OCI-LY1 (cell line): ENCODE results near the gene ZIC1.

Experiments used
- H2AFZ ChIP-seq: fragments of 200-600 bp; sonication (generic), shearing (Covaris generic); 2 replicates; pipeline ENCODE4 v1.6.0; 2014; ENCODE audit warnings: antibody characterized with exemption, mild to moderate bottlenecking, low read length
- H3F3A ChIP-seq: fragments of 200-600 bp; sonication (generic), shearing (Covaris generic); 2 replicates; pipeline ENCODE4 v1.6.0; 2014; ENCODE audit warnings: mild to moderate bottlenecking, antibody characterized with exemption, low read length, moderate library complexity; ENCODE audit not compliant: insufficient read depth
- H3K27ac ChIP-seq: fragments of 200-600 bp; sonication (generic); 2 replicates; pipeline ENCODE4 v1.5.1; 2014; ENCODE audit warnings: low read length, mixed run types, mild to moderate bottlenecking, low read depth; ENCODE audit not compliant: poor library complexity, severe bottlenecking
- H3K27me3 ChIP-seq: fragments of 200-600 bp; sonication (generic); 2 replicates; pipeline ENCODE4 v1.6.0; 2014; ENCODE audit warnings: antibody characterized with exemption, mild to moderate bottlenecking, low read length, moderate library complexity; ENCODE audit not compliant: insufficient read depth
- H3K36me3 ChIP-seq: fragments of 200-600 bp; sonication (generic); 2 replicates; pipeline ENCODE4 v1.6.1; 2014; ENCODE audit warnings: mild to moderate bottlenecking, antibody characterized with exemption, low read length, moderate library complexity, mixed read lengths; ENCODE audit not compliant: insufficient read depth
- H3K4me1 ChIP-seq: fragments of 200-600 bp; sonication (generic); 2 replicates; pipeline ENCODE4 v1.5.1; 2014; ENCODE audit warnings: mild to moderate bottlenecking, low read length, moderate library complexity; ENCODE audit not compliant: insufficient read depth, severe bottlenecking
- H3K4me2 ChIP-seq: fragments of 200-600 bp; sonication (generic), shearing (Covaris generic); 2 replicates; pipeline ENCODE4 v1.6.1; 2014; ENCODE audit warnings: low read length
- H3K4me3 ChIP-seq: fragments of 200-600 bp; sonication (generic); 2 replicates; pipeline ENCODE4 v1.5.1; 2014; ENCODE audit warnings: low read length, low read depth, mild to moderate bottlenecking, mixed read lengths; ENCODE audit not compliant: poor library complexity, severe bottlenecking
- H3K79me2 ChIP-seq: fragments of 200-600 bp; shearing (Covaris generic); 2 replicates; pipeline ENCODE4 v1.6.1; 2016; ENCODE audit warnings: mixed run types, low read length, mixed read lengths; ENCODE audit not compliant: insufficient read depth
- H3K9ac ChIP-seq: fragments of 200-600 bp; sonication (generic), shearing (Covaris generic); 2 replicates; pipeline ENCODE4 v1.6.1; 2014; ENCODE audit warnings: mild to moderate bottlenecking, low read length, mixed read lengths
- H3K9me2 ChIP-seq: fragments of 200-600 bp; sonication (generic), shearing (Covaris generic); 2 replicates; pipeline ENCODE4 v1.6.1; 2014; ENCODE audit warnings: low read depth, mild to moderate bottlenecking, low read length, mixed read lengths
- H3K9me3 ChIP-seq: fragments of 200-600 bp; shearing (Covaris generic); 2 replicates; pipeline ENCODE4 v1.6.1; 2014; ENCODE audit warnings: low read length, mixed read lengths
- H4K20me1 ChIP-seq: fragments of 200-600 bp; sonication (generic), shearing (Covaris generic); 2 replicates; pipeline ENCODE4 v1.6.0; 2016; ENCODE audit warnings: mild to moderate bottlenecking, low read length; ENCODE audit not compliant: insufficient read depth
- CTCF ChIP-seq: fragments of 200-600 bp; sonication (generic), shearing (Covaris generic); IDR thresholded peaks from 2 replicates; pipeline ENCODE4 v1.5.1; 2017; ENCODE audit warnings: mild to moderate bottlenecking, antibody characterized with exemption, low read length, moderate library complexity, mixed read lengths
- EZH2 ChIP-seq: fragments of 200-600 bp; sonication (generic), shearing (Covaris generic); IDR thresholded peaks from 2 replicates; pipeline ENCODE4 v1.8.0; 2017; ENCODE audit warnings: borderline replicate concordance, mixed run types, mild to moderate bottlenecking, antibody characterized with exemption, low read length, moderate library complexity, mixed read lengths

The ZIC1 gene

GRCh38 chr3:147367676-147368075, 41.5 kb upstream of the ZIC1 start:
- H3K4me3 ChIP-seq: no peak overlapping the region
- no peaks in the 10 kb centered on the region for H4K20me1 ChIP-seq
- no peak overlapping the region for H3K9ac ChIP-seq
- H3K4me2 ChIP-seq: no peak overlapping the region
- H3K9me2 ChIP-seq: no peaks in the 10 kb centered on the region
- H3K4me1 ChIP-seq: no peaks in the 10 kb centered on the region
- no peaks in the 10 kb centered on the region for H3F3A ChIP-seq
- no peaks in the 10 kb centered on the region for H3K79me2 ChIP-seq
- H2AFZ ChIP-seq: no peak overlapping the region
- no peak for TF ChIP-seq CTCF
- TF ChIP-seq EZH2: no peak
- no peaks in the 10 kb centered on the region for H3K27me3 ChIP-seq
- no peaks in the 10 kb centered on the region for H3K36me3 ChIP-seq
- no peaks in the 10 kb centered on the region for H3K9me3 ChIP-seq
- no peak overlapping the region for H3K27ac ChIP-seq

- Histone ChIP-seq H3K79me2 (no peaks in the 10 kb centered on the region), H3K4me3 (no peak overlapping the region), H3K4me1 (no peaks in the 10 kb centered on the region), H3K9ac (no peak overlapping the region), H2AFZ (no peak overlapping the region), H3K27me3 (no peaks in the 10 kb centered on the region), H3K9me2 (no peaks in the 10 kb centered on the region), H3F3A (no peaks in the 10 kb centered on the region), H3K9me3 (no peaks in the 10 kb centered on the region), H3K4me2 (no peak overlapping the region), H4K20me1 (no peaks in the 10 kb centered on the region), H3K27ac (no peak overlapping the region), H3K36me3 (no peaks in the 10 kb centered on the region)
- TF ChIP-seq CTCF: no peak
- no peak for TF ChIP-seq EZH2
Observed at GRCh38 chr3:147368151-147368550, 41.0 kb upstream of the ZIC1 start.

GRCh38 chr3:147368561-147369221, 40.5 kb upstream of the ZIC1 start:
- no peaks in the 10 kb centered on the region for H3K36me3 ChIP-seq
- H3K79me2 ChIP-seq: no peaks in the 10 kb centered on the region
- no peak overlapping the region for H3K27ac ChIP-seq
- no peaks in the 10 kb centered on the region for H3K9me2 ChIP-seq
- no peaks in the 10 kb centered on the region for H3K27me3 ChIP-seq
- TF ChIP-seq CTCF (no peak), EZH2 (no peak)
- H3K4me3 ChIP-seq: no peak overlapping the region
- H3K9ac ChIP-seq: no peak overlapping the region
- H3F3A ChIP-seq: no peaks in the 10 kb centered on the region
- no peaks in the 10 kb centered on the region for H3K4me1 ChIP-seq
- no peaks in the 10 kb centered on the region for H3K9me3 ChIP-seq
- no peak overlapping the region for H3K4me2 ChIP-seq
- H2AFZ ChIP-seq: no peak overlapping the region
- no peaks in the 10 kb centered on the region for H4K20me1 ChIP-seq
